IPS-11a (cell line): ENCODE measurements around the gene SS18L1.
"Not testable (repeated sequence)": the region's sequence is repeated elsewhere in the genome, so short reads cannot be mapped to it uniquely, and the experiment has no call there.

ENCODE experiments used
- H3K4me3 ChIP-seq: one replicate; pipeline ENCODE4 v1.5.1; 2013; ENCODE audit warnings: low read depth, low read length, control low read depth

Gene SS18L1

DNA sequence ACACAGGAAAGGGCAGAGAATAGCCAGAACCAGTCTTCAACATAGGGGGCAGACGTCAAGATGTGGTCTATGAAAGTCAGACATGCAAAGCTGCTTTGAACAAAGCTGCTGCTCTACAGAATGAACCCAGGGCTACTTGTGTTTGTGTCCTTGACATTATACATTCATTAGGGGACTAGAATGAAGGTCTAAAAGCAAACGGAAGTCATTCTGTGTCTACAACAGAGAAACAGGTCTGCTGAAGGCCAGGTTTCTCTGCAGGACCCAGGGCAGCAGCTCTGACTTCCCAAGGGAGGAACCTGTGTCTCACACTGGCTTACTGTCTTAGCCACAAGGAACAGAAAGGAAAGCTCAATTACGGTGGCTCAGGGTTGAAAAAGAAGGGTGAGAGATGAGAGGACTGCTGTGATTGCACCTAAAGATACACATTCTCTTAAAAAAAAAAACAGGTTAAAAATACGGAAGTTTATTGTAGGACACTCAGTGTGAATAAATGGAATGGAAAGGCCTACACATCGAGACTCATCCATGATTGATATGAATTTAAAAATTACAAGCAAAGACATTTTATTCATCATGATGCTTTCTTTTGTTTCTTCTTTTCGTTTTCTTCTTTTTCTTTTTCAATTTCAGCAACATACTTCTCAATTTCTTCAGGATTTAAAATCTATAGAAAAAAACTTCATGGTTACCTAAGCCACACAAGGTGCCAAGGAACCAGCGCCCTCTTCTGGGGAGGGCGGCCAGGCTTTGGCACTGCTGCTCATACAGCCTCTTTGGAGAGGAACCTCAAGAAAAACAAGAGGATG is 7.1 kb upstream of the SS18L1 start:
- H3K4me3 ChIP-seq: no peak overlapping the region

DNA sequence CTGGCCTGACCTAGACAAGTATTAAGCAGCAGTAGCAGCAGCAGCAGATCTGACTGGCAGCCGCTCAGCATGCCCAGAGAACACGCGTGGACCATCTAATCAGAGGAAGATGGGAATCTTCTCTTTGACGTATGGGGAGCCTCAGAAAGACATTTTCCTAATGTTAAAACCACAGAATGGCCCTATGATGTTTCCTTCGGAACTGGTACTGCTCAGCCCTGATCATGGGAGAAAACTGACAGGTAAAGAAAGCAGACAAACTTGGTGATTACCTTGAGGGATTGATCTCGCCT is 6.5 kb upstream of the SS18L1 start:
- no peak overlapping the region for H3K4me3 ChIP-seq

DNA sequence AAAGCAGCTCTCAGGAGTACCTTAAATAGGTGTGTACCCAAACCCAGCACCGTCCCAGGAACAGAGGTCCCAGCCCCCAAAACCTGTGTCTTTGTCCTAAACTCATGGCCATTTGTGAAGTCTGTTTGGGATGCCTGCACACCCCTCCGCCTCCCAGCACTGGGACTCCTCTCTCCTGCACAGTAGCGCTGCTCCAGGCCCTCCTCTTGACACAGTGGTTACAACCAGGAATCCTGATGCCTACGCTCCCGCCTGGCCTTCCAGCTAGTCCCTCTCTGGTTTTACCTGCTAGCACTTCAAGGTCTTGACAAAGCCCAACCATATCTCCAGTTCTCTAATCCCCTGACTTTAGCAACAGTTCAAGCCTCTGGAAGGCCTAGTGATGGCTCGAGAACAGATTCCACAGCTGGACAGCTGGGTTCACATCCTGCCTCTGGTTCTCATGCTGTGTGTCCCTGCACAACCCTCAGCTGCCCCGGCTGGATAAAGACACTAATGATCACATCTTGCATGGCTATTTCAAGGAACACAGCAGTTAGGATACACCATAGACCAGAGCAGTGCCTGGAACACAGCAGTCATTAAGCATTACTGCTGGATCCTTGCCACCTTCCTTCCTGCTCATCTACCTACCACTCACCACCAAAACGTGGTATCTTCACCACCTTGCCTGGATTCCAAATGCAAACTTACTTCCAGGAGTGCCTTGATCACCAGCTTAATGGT is 5.9 kb upstream of the SS18L1 start:
- H3K4me3 ChIP-seq: no peak overlapping the region

DNA sequence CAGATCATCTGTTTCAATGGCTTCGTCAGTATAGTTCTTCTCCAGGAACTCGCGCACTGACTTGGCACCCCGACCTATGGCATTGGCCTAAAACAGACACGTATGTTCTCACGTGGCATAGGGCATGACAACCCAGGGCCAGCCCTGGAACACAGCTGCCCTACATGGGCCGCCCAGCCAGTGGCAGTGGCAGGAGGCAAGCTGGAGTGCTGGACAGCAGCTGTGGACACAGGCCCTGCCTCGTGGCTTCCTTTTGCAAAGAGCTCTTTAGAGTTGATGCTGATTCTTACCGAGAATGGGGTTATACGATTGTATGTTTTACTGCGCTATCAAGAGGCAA is 5.4 kb upstream of the SS18L1 start:
- H3K4me3 ChIP-seq: no peak overlapping the region

DNA sequence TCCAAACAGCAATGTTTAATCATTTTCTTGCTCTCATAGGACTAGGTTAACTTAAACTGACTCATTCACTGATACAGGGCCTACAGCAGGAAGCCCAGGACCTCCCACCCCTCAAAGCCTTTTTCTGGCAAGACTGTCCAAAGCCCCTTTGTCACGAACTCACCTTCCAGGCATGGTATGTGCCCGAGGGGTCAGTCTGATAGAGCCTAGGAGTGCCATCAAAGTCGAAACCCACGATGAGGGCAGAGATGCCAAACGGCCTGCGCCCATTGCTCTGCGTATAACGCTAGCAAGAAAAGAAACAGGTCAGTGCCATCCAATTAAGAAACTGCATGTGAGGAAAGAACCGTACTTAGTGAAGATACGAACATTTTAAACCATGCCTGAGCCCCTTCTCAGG is 4.7 kb upstream of the SS18L1 start:
- no peak overlapping the region for H3K4me3 ChIP-seq

DNA sequence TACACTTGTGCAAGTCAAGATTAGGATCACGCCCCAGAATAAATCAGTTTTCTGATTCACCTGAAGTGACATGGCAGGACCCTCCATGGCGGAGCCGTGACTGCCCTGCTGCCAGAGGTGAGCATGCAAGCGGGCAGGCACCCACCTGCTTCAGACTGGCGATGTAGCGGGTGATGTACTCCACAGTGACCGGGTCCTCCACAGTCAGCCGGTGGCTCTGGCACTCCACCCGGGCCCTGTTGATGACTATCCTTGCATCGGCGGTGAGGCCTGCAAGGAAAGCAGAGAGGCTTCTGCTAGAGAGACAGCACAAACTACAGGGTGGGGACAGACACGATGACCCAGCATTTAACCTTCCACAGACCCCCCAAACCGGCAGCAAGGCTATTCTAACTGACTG is 3.9 kb upstream of the SS18L1 start:
- H3K4me3 ChIP-seq: no peak overlapping the region

DNA sequence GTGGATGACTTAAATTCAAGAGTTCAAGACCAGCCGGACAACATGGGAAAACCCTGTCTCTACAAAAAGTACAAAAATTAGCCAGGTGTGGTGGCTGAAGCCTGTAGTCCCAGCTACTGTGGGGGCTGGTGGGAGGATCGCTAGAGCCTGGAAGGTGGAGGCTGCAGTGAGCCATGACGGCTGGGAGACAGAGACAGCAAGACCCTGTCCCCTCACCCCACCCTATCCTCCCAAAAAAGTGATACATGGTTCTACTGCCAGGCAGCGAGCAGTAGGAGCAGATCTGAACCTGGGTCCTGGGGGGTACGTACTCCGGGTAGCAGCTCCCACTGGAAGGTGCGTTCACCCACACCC is 2.5 kb upstream of the SS18L1 start:
- no peak overlapping the region for H3K4me3 ChIP-seq

DNA sequence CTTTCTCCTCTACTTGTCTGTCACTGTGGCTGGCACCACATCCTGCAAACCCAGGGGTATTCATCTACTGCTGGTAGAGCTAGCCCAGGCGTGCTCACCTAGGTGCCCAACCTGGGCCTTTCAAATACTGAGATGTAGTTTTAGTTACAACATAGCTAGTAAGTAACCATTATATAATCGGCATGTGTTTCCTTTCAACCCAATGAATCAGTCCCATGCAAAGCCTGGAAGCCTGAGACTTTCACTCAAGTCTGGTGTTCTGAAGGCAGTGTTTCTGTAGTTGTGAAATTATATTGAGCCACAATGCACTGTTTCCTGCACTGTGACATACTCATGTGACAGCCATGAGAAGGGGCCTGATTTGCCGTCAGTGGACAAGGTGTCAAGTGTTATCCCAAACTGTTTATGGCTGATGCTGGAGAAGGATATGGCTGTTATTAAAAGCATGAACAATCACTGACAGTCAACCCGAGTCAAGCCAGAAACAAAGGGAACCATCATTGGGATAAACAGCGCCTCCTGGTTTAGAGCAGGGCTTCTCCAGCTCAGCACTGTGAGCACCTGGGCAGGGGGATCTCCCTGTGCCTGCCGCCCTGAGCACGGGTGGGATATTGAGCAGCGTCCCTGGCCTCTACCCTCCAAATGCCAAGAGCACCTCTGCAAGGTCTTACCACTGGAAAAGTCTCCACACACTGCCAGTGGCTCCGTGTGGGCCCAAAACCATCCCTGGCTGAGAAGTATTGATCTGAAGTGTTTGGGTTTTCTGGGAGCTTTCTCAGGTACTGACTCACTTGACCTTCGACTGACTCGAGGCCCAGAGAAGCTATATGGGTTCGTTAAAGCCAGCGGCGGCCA is 1.9 kb upstream of the SS18L1 start:
- peak overlapping the region; percentile 78 for H3K4me3 ChIP-seq

DNA sequence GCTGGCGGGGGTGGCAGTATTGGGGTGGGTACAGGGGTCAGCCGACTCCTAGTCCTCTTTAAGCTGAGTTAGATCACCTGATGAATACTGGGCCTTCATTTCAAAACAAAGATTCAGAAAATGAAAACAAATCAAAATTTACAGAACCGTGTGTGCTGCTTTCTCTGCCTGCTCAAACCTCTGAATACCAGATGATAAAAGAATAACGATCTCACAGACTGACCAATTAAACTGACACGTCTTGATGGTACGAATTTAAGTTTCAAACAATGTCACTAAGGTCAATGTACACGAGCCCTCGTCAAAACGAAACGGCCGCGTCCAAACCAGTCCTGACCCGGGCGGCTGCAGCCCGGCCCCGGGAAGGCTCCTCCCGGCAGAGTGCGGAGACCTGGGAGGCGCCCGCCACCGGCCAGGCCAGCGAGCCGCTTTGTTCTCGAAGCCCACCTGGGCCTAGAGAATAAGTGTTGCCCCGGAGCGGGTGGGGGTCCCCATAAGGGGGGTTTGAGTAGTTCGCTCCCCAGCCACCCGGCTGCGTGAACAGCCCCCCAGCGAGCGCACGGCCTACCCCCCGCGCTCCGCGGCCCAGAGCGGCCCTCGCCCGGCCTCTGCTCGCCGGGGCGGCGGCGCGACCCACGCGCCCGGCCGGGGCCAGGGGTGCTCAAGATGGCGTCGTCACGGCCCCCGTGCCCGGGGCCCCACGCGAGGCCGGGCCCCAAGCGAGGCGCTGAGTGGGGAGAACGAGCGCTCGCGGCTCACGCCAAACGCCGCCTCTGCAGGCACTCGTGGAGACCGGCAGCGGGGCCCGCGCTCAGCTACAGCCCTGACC is 1.1 kb upstream of the SS18L1 start:
- H3K4me3 ChIP-seq: peak overlapping the region; percentile 78

DNA sequence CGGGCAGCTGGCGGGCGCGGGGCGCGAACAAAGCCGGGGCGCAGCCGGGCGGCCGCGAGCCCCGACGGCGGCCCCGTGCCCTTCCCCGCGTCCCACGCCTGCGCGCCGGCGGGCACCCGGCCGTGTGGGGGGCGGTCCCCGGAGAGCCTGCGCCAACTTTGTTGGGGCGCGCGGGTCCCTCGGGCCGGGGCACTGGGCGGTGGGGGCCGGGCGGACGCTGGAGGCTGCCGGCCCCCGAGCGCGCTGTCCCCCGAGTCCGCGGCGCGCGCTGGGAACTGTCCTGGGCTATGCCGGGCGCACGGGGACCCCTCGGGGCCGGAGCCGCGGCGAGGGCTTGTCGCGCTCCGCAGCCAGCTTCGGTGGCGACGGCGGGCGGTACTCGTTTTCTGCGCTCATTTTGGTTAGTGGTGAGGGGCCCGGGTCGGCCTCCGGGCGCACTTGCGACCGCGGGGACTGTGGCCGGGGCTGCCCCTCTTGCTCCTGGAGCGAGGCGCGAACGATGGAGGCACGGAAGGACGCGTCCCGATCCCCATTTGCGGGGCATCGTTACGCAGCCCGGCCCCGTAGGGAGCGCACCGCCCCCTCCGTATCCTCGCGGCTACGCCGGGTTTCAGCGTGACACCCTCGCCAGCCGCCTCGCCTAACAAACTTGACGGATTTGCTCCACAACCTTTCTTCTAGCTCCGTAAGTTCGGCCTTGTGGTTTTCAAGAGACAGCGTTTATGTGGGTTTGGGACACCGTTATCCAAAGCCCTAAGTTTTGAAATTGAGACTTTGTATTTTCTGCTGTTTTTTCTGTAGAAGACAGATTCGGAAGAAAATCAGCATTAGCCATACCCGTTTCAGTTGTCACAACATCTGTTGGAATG is 622 bp downstream of the SS18L1 start:
- peak overlapping the region; percentile 75 for H3K4me3 ChIP-seq

DNA sequence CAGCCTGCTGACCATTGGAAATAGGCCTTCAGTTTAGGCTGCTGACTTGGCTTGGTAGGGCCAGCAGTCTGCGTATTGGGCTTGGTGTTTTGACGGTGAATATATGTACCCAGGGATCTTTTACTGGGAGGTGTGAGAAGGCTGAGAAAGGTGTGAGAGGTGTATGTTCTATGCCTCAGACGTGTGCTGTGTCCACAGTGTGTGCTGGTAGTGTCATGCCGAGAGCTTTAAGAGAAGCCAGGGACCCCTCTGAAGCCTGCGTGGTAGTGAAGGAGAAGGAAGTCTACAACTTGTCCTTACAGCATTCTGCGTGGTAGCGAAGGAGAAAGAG is 2.1 kb downstream of the SS18L1 start:
- H3K4me3 ChIP-seq: no peak overlapping the region

DNA sequence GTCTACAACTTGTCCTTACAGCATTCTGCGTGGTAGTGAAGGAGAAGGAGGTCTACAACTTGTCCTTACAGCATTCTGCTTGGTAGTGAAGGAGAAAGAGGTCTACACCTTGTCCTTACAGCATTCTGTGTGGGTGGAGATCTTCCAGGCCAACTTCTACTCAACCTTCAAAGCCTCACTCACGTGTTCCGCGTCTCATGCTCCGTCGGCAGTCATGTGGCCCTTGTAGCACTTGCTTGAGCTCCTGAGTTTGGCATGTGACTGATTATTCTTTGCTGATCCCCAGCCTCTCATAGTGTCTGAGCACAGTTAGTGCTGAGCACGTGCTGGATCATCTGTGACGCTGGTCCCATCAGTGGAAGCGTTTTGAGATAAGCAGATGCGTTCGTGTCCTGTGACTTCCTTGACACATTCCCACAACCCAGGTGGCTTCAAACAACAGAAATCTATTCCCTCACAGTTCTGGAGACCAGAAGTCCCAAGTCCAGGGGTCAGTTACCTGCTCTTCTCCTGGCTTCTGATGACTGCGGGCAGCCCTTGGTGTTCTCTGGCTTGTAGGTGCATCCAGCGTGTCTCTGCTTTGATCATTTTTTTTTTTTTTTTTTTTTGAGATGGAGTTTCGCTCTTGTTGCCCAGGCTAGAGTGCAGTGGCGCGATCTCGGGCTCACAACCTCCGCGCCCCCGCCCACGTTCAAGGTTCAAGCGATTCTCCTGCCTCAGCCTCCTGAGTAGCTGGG is 2.6 kb downstream of the SS18L1 start:
- H3K4me3 ChIP-seq: no peak overlapping the region

DNA sequence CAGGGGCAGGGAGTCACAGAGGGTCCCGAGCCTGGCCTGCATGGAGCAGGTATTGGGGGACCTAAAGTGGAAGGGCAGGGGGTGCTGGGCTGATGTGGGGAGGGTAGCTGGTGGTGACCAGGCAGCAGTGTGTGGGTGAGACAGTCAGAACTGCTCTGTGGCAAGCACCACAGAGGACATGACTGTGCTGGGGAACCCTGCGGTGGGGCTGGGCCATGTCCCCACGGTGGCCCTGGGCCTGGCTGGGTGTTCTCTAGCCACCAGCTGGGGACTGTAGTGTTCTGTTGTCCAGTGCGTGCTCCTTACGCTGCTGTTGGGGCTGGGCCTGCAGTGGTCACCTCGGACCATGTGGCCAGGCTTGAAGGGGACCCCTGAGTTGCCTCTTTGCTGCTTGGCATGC is 3.6 kb downstream of the SS18L1 start:
- no peak overlapping the region for H3K4me3 ChIP-seq

DNA sequence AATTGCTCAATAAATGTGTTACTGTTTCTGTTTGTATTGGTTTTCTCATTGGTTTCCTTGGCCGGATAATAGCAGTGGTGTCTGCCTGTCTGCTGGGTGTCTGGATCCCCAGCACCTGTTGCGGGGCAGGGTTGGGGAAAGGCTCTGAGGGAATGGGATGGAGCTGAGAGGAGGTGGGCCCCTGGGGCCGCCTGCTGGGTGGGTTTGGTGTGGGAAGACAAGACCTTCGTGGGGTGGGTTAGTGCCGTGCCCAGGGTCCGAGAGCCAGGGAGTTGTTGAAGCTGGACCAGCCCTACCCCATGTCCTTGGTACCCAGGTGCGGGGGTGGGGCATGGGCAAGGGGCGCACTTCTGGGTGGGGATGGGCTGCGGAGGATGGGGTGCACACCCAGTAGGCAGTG is 4.0 kb downstream of the SS18L1 start:
- no peak overlapping the region for H3K4me3 ChIP-seq

DNA sequence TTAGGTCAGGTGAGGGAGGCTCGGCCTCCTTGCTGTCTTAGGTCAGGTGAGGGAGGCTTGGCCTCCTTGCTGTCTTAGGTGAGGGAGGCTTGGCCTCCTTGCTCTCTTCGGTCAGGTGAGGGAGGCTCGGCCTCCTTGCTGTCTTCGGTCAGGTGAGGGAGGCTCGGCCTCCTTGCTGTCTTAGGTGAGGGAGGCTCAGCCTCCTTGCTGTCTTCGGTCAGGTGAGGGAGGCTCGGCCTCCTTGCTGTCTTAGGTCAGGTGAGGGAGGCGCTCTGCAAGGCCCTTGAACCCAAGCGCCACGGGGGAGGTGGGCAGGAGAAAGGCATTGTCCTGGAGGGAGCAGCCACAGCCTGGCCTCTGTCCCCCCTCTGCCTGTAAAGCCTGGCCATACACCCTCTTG is 4.8 kb downstream of the SS18L1 start:
- not testable (repeated sequence) for H3K4me3 ChIP-seq

DNA sequence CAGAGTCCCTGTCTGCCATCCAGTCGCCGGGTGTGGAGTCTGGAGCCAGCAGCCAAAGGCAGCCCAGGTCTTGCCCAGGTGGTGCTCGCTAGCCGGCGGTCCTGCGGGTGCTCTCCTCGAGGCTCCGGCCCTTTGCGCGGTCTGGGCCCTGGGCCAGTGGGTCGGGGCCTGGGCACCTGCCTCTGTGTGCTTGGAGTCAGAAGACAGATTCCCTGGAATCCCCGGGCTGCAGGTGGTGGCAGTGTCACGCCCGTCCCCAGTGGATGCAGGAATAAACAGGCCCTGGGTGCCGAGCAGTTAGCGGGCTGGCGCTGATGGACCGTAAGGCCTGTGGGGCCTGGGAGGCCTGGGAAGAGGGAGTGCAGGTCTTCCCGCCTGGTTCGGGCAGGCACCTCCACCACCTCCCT is 5.3 kb downstream of the SS18L1 start:
- no peak overlapping the region for H3K4me3 ChIP-seq

DNA sequence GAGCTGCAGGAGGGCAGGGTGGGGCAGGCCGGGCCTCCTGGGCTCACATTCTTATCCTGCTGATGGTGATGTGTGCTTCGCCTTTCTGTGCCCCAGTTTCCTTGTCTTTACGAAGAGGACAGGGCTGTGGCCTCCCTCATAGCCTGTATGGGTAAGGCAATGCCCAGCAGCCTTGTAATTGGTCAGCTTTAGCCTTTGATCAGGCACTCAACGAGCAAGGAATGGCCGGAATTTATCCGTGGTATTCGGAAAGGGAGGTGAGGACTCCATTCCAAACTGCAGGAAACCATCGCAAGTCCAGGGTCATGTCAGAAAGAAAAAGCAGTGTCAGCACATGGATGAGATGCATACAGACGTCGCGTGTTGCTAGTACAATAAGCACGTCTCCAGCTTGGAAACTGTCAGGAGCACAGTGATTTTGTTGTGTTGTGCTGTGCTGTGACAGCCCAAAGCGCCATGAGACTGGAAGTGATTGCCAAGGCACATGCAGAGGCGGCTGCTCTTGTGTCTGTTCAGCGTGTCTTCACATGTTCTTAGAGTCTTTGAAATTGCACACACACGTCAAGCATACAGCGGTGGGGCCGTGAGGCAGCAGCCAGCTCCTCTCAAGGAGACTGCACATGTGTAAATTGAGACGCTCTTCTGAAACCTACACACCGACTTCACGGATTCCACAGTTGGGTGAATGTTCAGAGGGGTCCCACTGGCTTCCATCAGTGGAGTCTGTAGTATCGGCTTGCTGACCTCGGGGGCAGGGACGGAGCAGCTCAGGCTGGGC is 6.2 kb downstream of the SS18L1 start:
- no peak overlapping the region for H3K4me3 ChIP-seq

DNA sequence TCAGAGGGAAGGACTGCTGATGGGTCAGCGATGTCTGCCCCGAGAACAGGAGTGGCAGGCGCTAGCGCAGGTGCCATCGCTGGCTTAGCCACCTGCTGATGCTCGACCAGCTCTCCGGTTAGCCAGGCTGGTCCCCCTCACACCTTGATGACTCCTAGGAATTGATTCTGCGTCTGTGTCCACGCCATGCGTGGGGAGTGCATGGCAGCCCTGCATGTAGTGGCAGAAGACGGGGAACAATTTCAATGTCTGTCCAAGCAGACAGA is 6.7 kb downstream of the SS18L1 start:
- no peak overlapping the region for H3K4me3 ChIP-seq

DNA sequence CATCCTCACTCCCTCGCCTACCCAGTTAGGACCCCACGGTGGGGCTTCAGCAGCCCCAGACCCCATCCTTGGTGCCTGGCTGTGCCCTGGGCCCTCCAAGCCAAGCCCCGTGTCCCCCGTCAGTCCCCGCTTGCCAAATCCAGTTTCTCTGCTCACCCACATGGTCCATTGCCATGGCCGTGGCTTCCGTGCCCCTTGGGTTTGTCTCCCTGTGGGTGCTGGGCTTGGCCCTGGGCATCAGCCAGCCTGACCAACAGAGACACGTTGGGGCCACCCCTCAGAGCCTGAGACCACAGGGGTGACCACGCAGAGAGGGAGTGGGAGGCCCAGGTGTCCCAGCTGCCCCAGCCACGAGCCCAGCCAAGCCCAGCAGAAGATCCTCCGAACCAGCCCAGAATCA is 7.7 kb downstream of the SS18L1 start:
- no peak overlapping the region for H3K4me3 ChIP-seq
